NCI-H2227 (cell line): ENCODE results near the gene CA4.
"Not testable (repeated sequence)": the region's sequence is repeated elsewhere in the genome, so short reads cannot be mapped to it uniquely, and the experiment has no call there.

Experiments
- DNase-seq: peaks from one replicate; lab custom pipeline; 2025; ENCODE audit not compliant: unreplicated experiment; lab: John Stamatoyannopoulos, UW

The CA4 gene

GRCh38 chr17:60149691-60150582 is at the start of gene CA4:
Gene CA4, plus strand, starts transcription at chr17:60149973. Its CDS starts 62 bp downstream, at chr17:60150035.
- peak; percentile 28 for DNase-seq

GRCh38 chr17:60100577-60100976 is 49.2 kb upstream of the CA4 start:
- not testable (repeated sequence) for DNase-seq

GRCh38 chr17:60102015-60102631 is 47.6 kb upstream of the CA4 start:
- not testable (repeated sequence) for DNase-seq

GRCh38 chr17:60102632-60103096 is 47.1 kb upstream of the CA4 start:
- peak; percentile 25 for DNase-seq

- DNase-seq, result no peak
These were observed 45.8 kb upstream of the CA4 start for GRCh38 chr17:60103957-60104356.

- no peak for DNase-seq
These were observed 43.3 kb upstream of the CA4 start for GRCh38 chr17:60106340-60107059.

GRCh38 chr17:60107526-60108257 is 42.1 kb upstream of the CA4 start:
- DNase-seq, result peak; percentile 33

GRCh38 chr17:60108309-60108708 is 41.5 kb upstream of the CA4 start:
- DNase-seq, result not testable (repeated sequence)

GRCh38 chr17:60108712-60109111 is 41.1 kb upstream of the CA4 start:
- no peak for DNase-seq

- DNase-seq, result no peak
These were observed 40.6 kb upstream of the CA4 start for GRCh38 chr17:60109161-60109560.

GRCh38 chr17:60110586-60110985 is 39.2 kb upstream of the CA4 start:
- no peak for DNase-seq

GRCh38 chr17:60111661-60112060 is 38.1 kb upstream of the CA4 start:
- DNase-seq, result not testable (repeated sequence)

GRCh38 chr17:60115364-60115763 is 34.4 kb upstream of the CA4 start:
- not testable (repeated sequence) for DNase-seq

GRCh38 chr17:60116196-60116595 is 33.6 kb upstream of the CA4 start:
- DNase-seq, result not testable (repeated sequence)

- DNase-seq, result not testable (repeated sequence)
These were observed 30.6 kb upstream of the CA4 start for GRCh38 chr17:60119162-60119561.

GRCh38 chr17:60119807-60120748 is 29.7 kb upstream of the CA4 start:
- not testable (repeated sequence) for DNase-seq

GRCh38 chr17:60127068-60128064 is 22.4 kb upstream of the CA4 start:
- DNase-seq, result no peak

- DNase-seq, result no peak
These were observed 21.5 kb upstream of the CA4 start for GRCh38 chr17:60128171-60128859.
